GM18951 (cell line): Measurements from ENCODE around the gene FOXI3.
"Not testable (repeated sequence)": the region's sequence is repeated elsewhere in the genome, so short reads cannot be mapped to it uniquely, and the experiment has no call there.

Experiments used
- POLR2A ChIP-seq: IDR thresholded peaks from 4 replicates; pipeline ENCODE4 v1.6.1; 2011; ENCODE audit warnings: mild to moderate bottlenecking; ENCODE audit not compliant: insufficient read length, insufficient read depth; ENCODE audit errors: extremely low read depth
- in situ Hi-C: fragments of 300-500 bp; cut with MboI; formaldehyde crosslinking; loops from one replicate; pipeline ENCODE4 v1.12.0; 2022; ENCODE audit warnings: low sequenced_read_pairs, mixed read lengths, inconsistent platforms; ENCODE audit not compliant: unreplicated experiment

FOXI3 gene

GRCh38 chr2:88452980-88453582 is 588 bp upstream of the FOXI3 start:
- in situ Hi-C loops = no loop called here
- no peak for TF ChIP-seq POLR2A

- TF ChIP-seq POLR2A = no peak
- in situ Hi-C loops = no loop called here
These were observed 505 bp downstream of the FOXI3 start for GRCh38 chr2:88451811-88452564.

- in situ Hi-C loops = no loop called here
- no peak for TF ChIP-seq POLR2A
These were observed 1.3 kb downstream of the FOXI3 start for GRCh38 chr2:88450925-88451810.

GRCh38 chr2:88450186-88450585 is 2.3 kb downstream of the FOXI3 start:
- in situ Hi-C loops = no loop called here
- TF ChIP-seq POLR2A = no peak

- in situ Hi-C loops = no loop called here
- TF ChIP-seq POLR2A = no peak
These were observed 4.2 kb downstream of the FOXI3 start for GRCh38 chr2:88448248-88448647.

- TF ChIP-seq POLR2A = no peak
- in situ Hi-C loops = no loop called here
These were observed 9.0 kb downstream of the FOXI3 start for GRCh38 chr2:88443353-88443938.

GRCh38 chr2:88442473-88442872 is 10.0 kb downstream of the FOXI3 start:
- in situ Hi-C loops = no loop called here
- no peak for TF ChIP-seq POLR2A

- no peak for TF ChIP-seq POLR2A
- in situ Hi-C loops = no loop called here
These were observed 10.4 kb downstream of the FOXI3 start for GRCh38 chr2:88442061-88442460.

- TF ChIP-seq POLR2A = no peak
- in situ Hi-C loops = no loop called here
These were observed 15.5 kb downstream of the FOXI3 start for GRCh38 chr2:88437010-88437409.

- in situ Hi-C loops = no loop called here
- no peak for TF ChIP-seq POLR2A
These were observed 22.6 kb downstream of the FOXI3 start for GRCh38 chr2:88429929-88430328.

GRCh38 chr2:88423733-88424132 is 28.8 kb downstream of the FOXI3 start:
- in situ Hi-C loops = no loop called here
- no peak for TF ChIP-seq POLR2A

- in situ Hi-C loops = not testable (repeated sequence)
These were observed 33.4 kb downstream of the FOXI3 start for GRCh38 chr2:88419051-88419450.

- in situ Hi-C loops = no loop called here
These were observed 36.4 kb downstream of the FOXI3 start for GRCh38 chr2:88416016-88416663.

GRCh38 chr2:88408870-88409269 is 43.6 kb downstream of the FOXI3 start:
- in situ Hi-C loops = not testable (repeated sequence)

More at GRCh38 chr2:88416016-88416663, 36.4 kb downstream of the FOXI3 start:
- TF ChIP-seq POLR2A = no peak
